HG03097 (cell line): Measurements from ENCODE around the gene MMAB.
"Not testable (repeated sequence)": the region's sequence is repeated elsewhere in the genome, so short reads cannot be mapped to it uniquely, and the experiment has no call there.

Source experiments
- ATAC-seq: cut with Tn5 transposase; IDR thresholded peaks from one replicate; pipeline ENCODE4 v1.9.1; 2021; ENCODE audit not compliant: unreplicated experiment, low FRiP score

MMAB gene

DNA sequence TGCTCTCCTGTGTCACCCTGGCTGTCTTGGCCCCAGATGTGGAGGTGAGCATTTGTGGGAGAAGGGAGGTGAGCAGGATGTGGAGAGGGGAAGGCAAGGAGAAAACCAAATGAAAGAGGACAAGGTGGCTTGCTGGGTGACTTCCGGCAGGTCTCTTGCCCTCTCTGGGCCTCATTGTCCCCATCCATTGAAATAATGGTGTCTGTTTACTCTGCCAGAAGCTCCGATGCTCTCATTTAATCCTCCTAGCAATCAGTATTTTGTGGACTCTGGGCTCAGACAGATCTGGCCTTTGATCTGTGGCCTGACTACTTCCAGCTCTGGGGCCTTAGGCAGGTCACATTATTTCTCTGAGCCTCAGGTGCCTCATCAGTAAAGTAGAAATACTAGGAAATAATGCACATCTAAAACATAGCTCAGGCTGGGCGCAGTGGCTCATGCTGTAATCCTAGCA is 30.9 kb upstream of the MMAB start:
- ATAC-seq: no peak

GRCh38 chr12:109602132-109602531 is 28.8 kb upstream of the MMAB start:
- not testable (repeated sequence) for ATAC-seq

DNA sequence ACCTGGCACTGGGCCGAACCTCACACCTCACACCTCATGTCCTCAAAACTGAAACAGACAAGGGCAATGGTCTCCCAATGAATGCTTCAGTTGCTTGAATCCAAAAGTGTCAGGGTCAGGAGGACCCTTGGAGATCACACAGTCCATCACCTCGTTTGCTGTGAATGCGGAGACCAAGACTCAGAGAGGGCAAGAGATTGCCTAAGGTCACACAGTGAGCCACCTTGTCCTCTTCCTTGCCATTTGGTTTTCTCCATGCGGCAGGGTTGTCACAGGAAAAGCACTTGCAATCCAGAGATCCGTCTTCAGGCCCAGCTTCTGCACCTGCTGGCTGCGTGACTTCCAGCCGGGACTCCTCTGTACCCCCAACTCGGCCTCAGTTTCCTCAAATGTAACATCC is 28.3 kb upstream of the MMAB start:
- no peak for ATAC-seq

DNA sequence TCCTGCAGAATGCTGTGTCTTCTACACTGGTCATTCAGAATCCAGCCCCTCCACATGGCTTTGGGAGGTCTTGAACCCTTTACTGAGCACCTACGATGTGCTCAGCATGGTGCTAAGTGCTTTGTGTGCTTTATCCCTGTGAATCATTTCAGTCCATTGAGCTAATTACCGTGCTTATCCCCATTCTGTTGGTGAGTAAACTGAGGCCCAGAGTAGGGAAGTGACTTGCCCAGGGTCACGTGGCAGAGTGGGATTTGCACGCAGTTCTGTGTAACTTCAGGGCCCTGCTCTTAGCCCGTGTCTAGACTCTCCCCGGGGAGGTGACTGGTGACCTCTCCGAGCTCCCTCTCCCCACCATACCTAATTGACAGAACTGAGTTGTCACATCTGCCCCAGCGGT is 27.7 kb upstream of the MMAB start:
- ATAC-seq: no peak

GRCh38 chr12:109600481-109600880 is 27.2 kb upstream of the MMAB start:
- no peak for ATAC-seq

GRCh38 chr12:109599087-109599486 is 25.8 kb upstream of the MMAB start:
- no peak for ATAC-seq

DNA sequence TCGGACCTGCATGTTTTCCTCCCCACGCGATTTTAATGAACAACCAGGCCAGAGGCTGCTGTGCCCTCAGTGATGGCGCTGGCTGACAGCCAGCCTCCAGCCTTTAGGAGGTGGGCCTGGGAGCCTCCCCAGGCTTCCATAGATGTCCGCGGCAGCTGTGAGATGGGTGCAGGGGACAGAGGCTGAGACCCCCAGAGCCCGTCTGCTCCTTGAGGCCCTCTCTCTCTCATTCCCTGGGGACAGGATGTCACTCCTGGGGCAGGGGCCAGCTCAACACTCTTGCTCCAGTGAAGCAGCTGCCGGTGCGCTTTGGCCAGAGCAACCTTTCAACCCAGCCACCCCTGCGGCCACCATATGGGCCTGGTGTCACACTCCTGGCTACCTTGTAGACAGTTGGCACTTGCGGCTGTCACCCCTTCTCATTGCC is 25.1 kb upstream of the MMAB start:
- ATAC-seq: no peak

GRCh38 chr12:109597795-109598427 is 24.6 kb upstream of the MMAB start:
- no peak for ATAC-seq

- ATAC-seq: no peak
Measured at GRCh38 chr12:109597414-109597794, 24.1 kb upstream of the MMAB start.

GRCh38 chr12:109596418-109597244 is 23.3 kb upstream of the MMAB start:
- no peak for ATAC-seq

GRCh38 chr12:109595321-109595902 is 22.1 kb upstream of the MMAB start:
- ATAC-seq: no peak

GRCh38 chr12:109594556-109595317 is 21.4 kb upstream of the MMAB start:
- no peak for ATAC-seq

DNA sequence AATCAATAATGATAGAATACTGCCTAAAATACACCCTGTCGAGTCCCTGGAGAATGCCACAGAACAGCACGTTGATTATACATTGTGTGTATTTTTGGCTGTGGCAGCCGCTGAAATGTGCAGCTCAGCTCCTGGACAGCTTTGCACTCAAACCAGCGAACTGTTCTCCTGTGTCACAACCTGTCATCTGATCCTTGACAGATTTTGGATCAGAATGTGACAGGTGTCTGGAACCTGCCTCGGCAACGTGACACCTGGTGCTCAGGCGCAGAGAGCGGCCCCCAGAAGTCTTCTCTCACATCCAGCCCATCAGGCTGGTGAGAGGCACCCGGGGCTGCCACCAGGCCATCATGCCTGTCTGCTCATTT is 19.6 kb upstream of the MMAB start:
- ATAC-seq: no peak

DNA sequence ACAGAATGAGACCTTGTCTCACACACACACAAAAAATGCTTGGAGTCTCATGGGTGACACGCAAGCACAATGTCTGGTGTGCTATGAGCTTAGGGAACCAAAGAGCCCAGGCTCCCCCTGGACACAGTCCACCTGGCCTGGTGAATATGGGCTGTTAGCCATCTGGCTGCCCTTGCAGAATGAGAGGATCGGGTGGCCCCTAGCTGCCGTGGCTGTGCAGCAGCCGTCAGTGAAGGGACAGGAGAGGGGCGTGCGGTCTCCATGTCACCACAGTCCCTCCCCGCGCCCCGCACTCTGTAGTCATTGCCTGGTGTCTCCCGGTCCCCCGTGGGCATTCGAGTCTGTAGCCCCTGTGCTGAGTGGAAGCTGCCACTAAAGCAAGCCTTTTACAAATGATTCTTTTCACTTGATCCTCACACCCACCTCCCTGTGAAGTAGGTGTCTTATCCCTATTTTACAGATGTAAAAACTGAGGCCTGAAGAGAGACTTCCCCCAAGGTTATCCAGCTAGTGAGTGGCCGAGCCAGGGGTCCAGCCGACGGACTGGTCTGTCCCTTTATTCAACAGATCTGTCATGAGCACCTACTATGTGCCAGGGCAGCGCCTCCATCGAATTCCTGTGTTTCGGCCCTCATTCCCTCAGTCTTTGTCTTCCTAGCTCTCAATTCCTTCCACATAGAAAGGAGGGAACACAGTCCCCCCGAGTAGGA is 19.0 kb upstream of the MMAB start:
- ATAC-seq: no peak

GRCh38 chr12:109591041-109591440 is 17.7 kb upstream of the MMAB start:
- ATAC-seq: no peak

DNA sequence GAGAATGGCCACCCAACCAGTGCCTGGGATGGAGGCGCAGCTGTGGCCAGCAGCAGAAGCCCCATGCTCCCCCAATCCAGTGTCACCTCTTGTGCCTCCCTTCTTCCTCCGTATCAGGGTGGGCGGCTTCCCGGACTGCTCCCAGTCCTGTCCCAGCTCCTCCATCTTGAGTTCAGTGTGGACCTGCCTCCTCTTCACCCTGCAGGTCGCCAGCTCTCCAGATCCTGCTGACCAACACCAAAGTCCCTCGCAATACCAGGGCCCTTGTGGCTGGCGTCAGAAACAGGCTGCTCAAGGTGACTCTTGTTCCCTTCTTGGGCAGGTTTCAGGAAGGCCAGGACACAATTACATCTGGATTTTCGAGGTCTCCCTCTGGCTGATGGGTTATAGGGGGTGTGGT is 17.3 kb upstream of the MMAB start:
- no peak for ATAC-seq

DNA sequence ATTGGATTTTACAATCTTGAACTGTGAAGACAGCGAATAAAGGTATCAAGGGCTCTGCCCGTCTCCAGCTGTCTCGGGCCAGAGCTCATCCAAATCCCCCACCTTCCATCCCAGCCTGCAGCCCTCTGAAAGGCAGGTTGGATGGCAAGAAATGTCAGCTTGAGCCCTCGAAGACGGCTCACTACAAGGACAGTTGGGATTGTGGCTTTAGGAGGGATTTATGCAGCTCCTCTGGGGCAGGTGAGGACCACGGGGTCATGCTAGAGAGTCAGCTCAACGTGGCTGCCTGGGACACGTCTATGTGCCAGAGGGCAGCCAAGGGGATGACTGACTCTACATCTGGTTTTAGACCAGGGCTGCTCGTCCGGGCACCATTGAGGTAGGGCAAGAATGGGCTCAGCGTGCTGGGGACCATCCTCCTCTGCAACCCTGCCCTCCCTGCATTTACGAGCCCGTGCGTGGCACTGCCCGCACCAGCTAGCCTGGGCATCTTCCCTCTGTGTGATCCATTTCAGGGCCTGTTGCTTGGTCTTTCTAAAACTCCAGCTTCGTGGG is 16.5 kb upstream of the MMAB start:
- no peak for ATAC-seq

DNA sequence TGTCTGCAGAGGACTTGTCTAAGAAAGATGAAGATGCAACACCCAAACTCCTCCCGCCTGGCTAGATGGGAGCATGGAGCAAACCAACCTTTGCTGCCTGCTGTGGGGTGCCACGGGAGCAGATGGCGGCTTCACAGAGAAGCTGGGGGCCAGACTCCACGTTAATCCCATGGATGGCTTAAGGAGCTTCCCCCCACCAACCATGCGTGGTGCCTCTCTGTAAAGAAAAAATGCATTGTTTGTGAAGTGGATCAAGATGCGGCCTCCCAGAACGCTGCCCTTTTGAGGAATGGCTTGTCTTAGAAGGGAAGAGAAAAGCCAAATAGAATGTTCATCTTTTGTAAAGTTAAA is 15.9 kb upstream of the MMAB start:
- no peak for ATAC-seq

- no peak for ATAC-seq
Measured at GRCh38 chr12:109588461-109589239, 15.3 kb upstream of the MMAB start.

DNA sequence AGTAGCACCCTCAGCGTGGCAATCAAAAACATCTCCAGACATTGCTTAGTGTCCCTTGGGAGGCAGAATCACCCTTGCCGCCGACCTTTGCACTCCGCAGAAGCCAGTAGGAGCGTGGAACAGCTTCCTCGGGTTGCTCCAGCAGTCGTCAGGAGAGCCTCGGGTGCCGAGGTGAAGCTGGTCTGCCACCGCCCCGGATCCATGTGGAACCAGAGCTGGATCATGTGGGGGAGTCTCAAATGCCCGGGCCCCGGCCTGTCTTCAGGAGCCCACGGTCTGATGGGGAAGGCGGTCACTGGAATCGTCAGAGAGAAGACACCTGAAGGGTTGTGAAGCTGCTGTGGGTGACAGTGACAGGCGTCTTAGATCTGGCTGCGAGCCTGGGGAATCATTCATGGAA is 14.6 kb upstream of the MMAB start:
- no peak for ATAC-seq
